Measurements from ENCODE around the gene SLCO3A1.
"Not testable (repeated sequence)": the region's sequence is repeated elsewhere in the genome, so short reads cannot be mapped to it uniquely, and the experiment has no call there.

The SLCO3A1 gene

GRCh38 chr15:92189166-92189565 is 335.7 kb downstream of the SLCO3A1 start:
- DNase-seq, result no peak

- no peak for DNase-seq
Observed at GRCh38 chr15:92195241-92195640, 341.7 kb downstream of the SLCO3A1 start.

- DNase-seq, result no peak
Observed at GRCh38 chr15:92196342-92196741, 342.8 kb downstream of the SLCO3A1 start.

DNA sequence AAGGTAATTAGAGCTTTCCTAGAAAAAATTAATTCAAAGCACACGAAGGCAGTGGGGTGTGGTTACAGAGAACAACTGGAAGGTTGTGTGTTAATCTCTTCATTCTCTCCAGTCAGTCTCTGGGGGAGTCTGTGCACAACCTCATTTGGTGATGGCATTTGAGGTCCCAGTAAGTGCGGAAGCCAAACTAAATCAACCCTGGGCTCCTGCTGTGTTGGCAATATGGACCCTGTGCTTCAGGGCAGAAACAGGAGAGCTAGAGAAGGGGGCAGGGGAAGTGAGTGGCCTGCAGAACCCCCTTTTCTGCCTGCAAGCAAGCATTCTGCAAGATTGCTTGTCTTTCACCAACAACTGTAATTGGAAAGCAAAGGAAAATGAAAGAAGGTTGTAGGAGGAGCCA is 344.2 kb downstream of the SLCO3A1 start:
- DNase-seq, result no peak

GRCh38 chr15:92200891-92201290 is 347.4 kb downstream of the SLCO3A1 start:
- DNase-seq, result no peak

DNA sequence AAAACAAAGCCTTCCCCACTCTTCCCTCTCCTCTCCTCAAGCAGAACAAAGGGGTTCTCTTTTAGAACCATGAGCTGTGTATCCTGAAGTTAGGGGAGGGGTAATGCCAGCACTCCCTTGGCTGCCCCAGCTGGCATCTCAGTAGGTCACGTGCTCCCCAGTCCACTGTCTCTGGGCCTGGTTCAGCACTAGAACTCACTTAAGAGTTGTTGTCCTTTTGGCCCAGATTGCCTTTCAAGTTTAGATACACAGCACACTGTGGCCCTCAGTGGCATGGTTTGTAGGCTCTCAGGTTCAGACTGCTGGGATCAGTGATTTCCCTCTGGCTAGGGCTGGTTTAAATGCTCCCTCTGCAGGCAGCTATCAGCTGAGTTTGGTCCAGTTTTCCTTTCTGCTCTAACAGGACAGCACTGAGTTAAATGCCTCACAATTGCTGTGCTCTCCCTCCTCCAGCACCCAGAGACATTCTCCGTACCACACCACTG is 351.8 kb downstream of the SLCO3A1 start:
- peak in 15 of 56 donors; percentile 1 to 49 (median 5) for DNase-seq

GRCh38 chr15:92207601-92208000 is 354.1 kb downstream of the SLCO3A1 start:
- DNase-seq, result not testable (repeated sequence)
